Measurements from ENCODE around the gene CERK.

- no peak for TF ChIP-seq POLR2AphosphoS5 (IDR thresholded peaks at IDR 0.05; ENCODE audit: low read depth, low read length)
- TF ChIP-seq CTCF (IDR thresholded peaks at IDR 0.05): no peak
Measured at GRCh38 chr22:46646531-46647215, 91.4 kb downstream of the CERK start.
